ENCODE data around the gene MYMK.

- TF ChIP-seq POLR2A (IDR thresholded peaks at IDR 0.05; ENCODE audit: low read length), result no peak
- no peak for TF ChIP-seq GATA1 (IDR thresholded peaks at IDR 0.05; ENCODE audit: low read depth, low read length)
These were observed 18.1 kb downstream of the MYMK start for GRCh38 chr9:133506653-133507038.
